DND-41 (cell line): Measurements from ENCODE around the gene IKBKE.

Experiments used
- CTCF ChIP-seq: IDR thresholded peaks from 2 replicates; pipeline ENCODE4 v1.5.1; 2012; ENCODE audit warnings: borderline replicate concordance, low read length, moderate library complexity, mild to moderate bottlenecking; ENCODE audit not compliant: poor library complexity, severe bottlenecking; ENCODE audit errors: extremely low read depth
- EZH2 ChIP-seq: IDR thresholded peaks from 3 replicates; pipeline ENCODE4 v1.6.1; 2012; ENCODE audit warnings: borderline replicate concordance, low read depth, mild to moderate bottlenecking, moderate library complexity, low read length, inconsistent platforms; ENCODE audit not compliant: severe bottlenecking

- no peak for TF ChIP-seq CTCF
- TF ChIP-seq EZH2 = no peak
These were observed 25.2 kb upstream of the IKBKE start for GRCh38 chr1:206445116-206445515.
